Endothelial cell of umbilical vein (primary cell): ENCODE data around the gene FAM13C.

Experiments used
- CTCF ChIP-seq, 2 donors: IDR thresholded peaks; 1 replicate in 1 of 2; 2 replicates in 1 of 2; pipeline ENCODE4 v1.5.1; 2011; ENCODE audit warnings: low read length in 2 of 2, mild to moderate bottlenecking in 2 of 2, moderate library complexity in 2 of 2, control low read depth in 1 of 2, inconsistent platforms in 1 of 2, low read depth in 1 of 2; ENCODE audit not compliant: insufficient read depth in 1 of 2; ENCODE audit errors: extremely low read depth in 1 of 2
- FOS ChIP-seq: IDR thresholded peaks from 2 replicates; pipeline ENCODE4 v1.6.1; 2011; ENCODE audit warnings: mild to moderate bottlenecking, low read length, moderate library complexity, borderline replicate concordance; ENCODE audit not compliant: insufficient read depth
- MAX ChIP-seq: IDR thresholded peaks from 2 replicates; pipeline ENCODE4 v1.6.1; 2011; ENCODE audit not compliant: insufficient read depth, insufficient read length
- MYC ChIP-seq: IDR thresholded peaks from one replicate; pipeline ENCODE4 v1.6.1; 2011; ENCODE audit warnings: mild to moderate bottlenecking, low read depth, low read length
- POLR2A ChIP-seq: IDR thresholded peaks from 2 replicates; pipeline ENCODE4 v1.6.1; 2012; ENCODE audit warnings: low read depth, mild to moderate bottlenecking, control low read depth, low read length
- POLR2AphosphoS5 ChIP-seq: IDR thresholded peaks from 2 replicates; pipeline ENCODE4 v1.6.1; 2012; ENCODE audit warnings: low read depth, mild to moderate bottlenecking, control low read depth, low read length, moderate library complexity; ENCODE audit not compliant: insufficient read depth

- TF ChIP-seq POLR2A (no peak), CTCF (IDR thresholded peaks at IDR 0.05; ENCODE audit: extremely low read depth in 1 of 2, insufficient read depth in 1 of 2, low read depth in 1 of 2, low read length in 2 of 2) (no peak), MYC (no peak), POLR2AphosphoS5 (no peak), FOS (no peak), MAX (no peak)
Observed at GRCh38 chr10:59388671-59388976, 26.3 kb upstream of the FAM13C start.
